ENCODE measurements around the gene MAP2. TPM values are rescaled to one million over a fixed set of nuclear protein-coding genes. Genes with fewer than 3 reads are reported as not detected.
A peak's percentile ranks its signal among the peaks of the same experiment; 100 is the strongest.

MAP2 gene
- total and polyA plus RNA-seq, 9 donors = 5.4 to 10.0 (median 7.5) TPM

GRCh38 chr2:209525834-209526281, 102.0 kb downstream of the MAP2 start:
- Histone ChIP-seq H3K36me3 (ENCODE audit: control insufficient read depth, insufficient read depth, low read length) (no peaks in the 10 kb centered on the region), H3K27me3 (ENCODE audit: control insufficient read depth, insufficient read depth, low read length) (no peaks in the 10 kb centered on the region), H3K4me3 (ENCODE audit: low read length) (no peak overlapping the region), H3K27ac (ENCODE audit: low read length) (peak overlapping the region; percentile 91), H3K9me3 (replicated peaks; ENCODE audit: control insufficient read depth, low read depth, low read length) (no peaks in the 10 kb centered on the region), H3K4me1 (ENCODE audit: control insufficient read depth, insufficient read depth, low read length) (peaks cover 2% of the 10 kb centered on the region)
- DNase-seq = peak; percentile 92

- Histone ChIP-seq H3K36me3 (ENCODE audit: control insufficient read depth, insufficient read depth, low read length) (no peaks in the 10 kb centered on the region), H3K27me3 (ENCODE audit: control insufficient read depth, insufficient read depth, low read length) (no peaks in the 10 kb centered on the region), H3K4me1 (ENCODE audit: control insufficient read depth, insufficient read depth, low read length) (peaks cover 2% of the 10 kb centered on the region), H3K9me3 (replicated peaks; ENCODE audit: control insufficient read depth, low read depth, low read length) (no peaks in the 10 kb centered on the region), H3K4me3 (ENCODE audit: low read length) (peak overlapping the region; percentile 4), H3K27ac (ENCODE audit: low read length) (peak overlapping the region; percentile 91)
- WGBS (ENCODE audit: insufficient coverage) = no CpG with 5 or more reads among the region's 1 CpG
- DNase-seq = peak; percentile 61
These were observed 102.7 kb downstream of the MAP2 start for GRCh38 chr2:209526561-209526960.

- Histone ChIP-seq H3K27me3 (ENCODE audit: control insufficient read depth, insufficient read depth, low read length) (no peaks in the 10 kb centered on the region), H3K4me1 (ENCODE audit: control insufficient read depth, insufficient read depth, low read length) (peaks cover 2% of the 10 kb centered on the region), H3K4me3 (ENCODE audit: low read length) (no peak overlapping the region), H3K9me3 (replicated peaks; ENCODE audit: control insufficient read depth, low read depth, low read length) (no peaks in the 10 kb centered on the region), H3K27ac (ENCODE audit: low read length) (no peak overlapping the region), H3K36me3 (ENCODE audit: control insufficient read depth, insufficient read depth, low read length) (no peaks in the 10 kb centered on the region)
- no peak for DNase-seq
- no CpG with 5 or more reads among the region's 3 CpGs for WGBS (ENCODE audit: insufficient coverage)
These were observed 105.7 kb downstream of the MAP2 start for GRCh38 chr2:209529579-209529978.

- no peaks in the 10 kb centered on the region for H3K9me3 ChIP-seq (replicated peaks; ENCODE audit: control insufficient read depth, low read depth, low read length)
- peak; percentile 49 for DNase-seq
- no peaks in the 10 kb centered on the region for H3K4me1 ChIP-seq (ENCODE audit: control insufficient read depth, insufficient read depth, low read length)
- H3K27ac ChIP-seq (ENCODE audit: low read length) = no peak overlapping the region
- no peak overlapping the region for H3K4me3 ChIP-seq (ENCODE audit: low read length)
- no peaks in the 10 kb centered on the region for H3K36me3 ChIP-seq (ENCODE audit: control insufficient read depth, insufficient read depth, low read length)
- no peaks in the 10 kb centered on the region for H3K27me3 ChIP-seq (ENCODE audit: control insufficient read depth, insufficient read depth, low read length)
- WGBS (ENCODE audit: insufficient coverage) = 75% methylated on average over 2 of the region's 2 CpGs
These were observed 108.5 kb downstream of the MAP2 start for GRCh38 chr2:209532321-209532720.

- H3K4me3 ChIP-seq (ENCODE audit: low read length) = no peak overlapping the region
- H3K9me3 ChIP-seq (replicated peaks; ENCODE audit: control insufficient read depth, low read depth, low read length) = no peaks in the 10 kb centered on the region
- WGBS (ENCODE audit: insufficient coverage) = 54% methylated on average over 2 of the region's 3 CpGs
- DNase-seq = peak; percentile 76
- no peaks in the 10 kb centered on the region for H3K4me1 ChIP-seq (ENCODE audit: control insufficient read depth, insufficient read depth, low read length)
- no peak overlapping the region for H3K27ac ChIP-seq (ENCODE audit: low read length)
- H3K27me3 ChIP-seq (ENCODE audit: control insufficient read depth, insufficient read depth, low read length) = no peaks in the 10 kb centered on the region
- no peaks in the 10 kb centered on the region for H3K36me3 ChIP-seq (ENCODE audit: control insufficient read depth, insufficient read depth, low read length)
These were observed 109.5 kb downstream of the MAP2 start for GRCh38 chr2:209533391-209533790.

- H3K9me3 ChIP-seq (replicated peaks; ENCODE audit: control insufficient read depth, low read depth, low read length) = no peaks in the 10 kb centered on the region
- H3K36me3 ChIP-seq (ENCODE audit: control insufficient read depth, insufficient read depth, low read length) = no peaks in the 10 kb centered on the region
- no peak overlapping the region for H3K4me3 ChIP-seq (ENCODE audit: low read length)
- H3K27me3 ChIP-seq (ENCODE audit: control insufficient read depth, insufficient read depth, low read length) = no peaks in the 10 kb centered on the region
- DNase-seq = no peak
- no CpG with 5 or more reads among the region's 2 CpGs for WGBS (ENCODE audit: insufficient coverage)
- H3K4me1 ChIP-seq (ENCODE audit: control insufficient read depth, insufficient read depth, low read length) = no peaks in the 10 kb centered on the region
- no peak overlapping the region for H3K27ac ChIP-seq (ENCODE audit: low read length)
These were observed 110.4 kb downstream of the MAP2 start for GRCh38 chr2:209534228-209534627.

- Histone ChIP-seq H3K4me3 (ENCODE audit: low read length) (no peak overlapping the region), H3K4me1 (ENCODE audit: control insufficient read depth, insufficient read depth, low read length) (no peaks in the 10 kb centered on the region), H3K27me3 (ENCODE audit: control insufficient read depth, insufficient read depth, low read length) (no peaks in the 10 kb centered on the region), H3K9me3 (replicated peaks; ENCODE audit: control insufficient read depth, low read depth, low read length) (no peaks in the 10 kb centered on the region), H3K27ac (ENCODE audit: low read length) (no peak overlapping the region), H3K36me3 (ENCODE audit: control insufficient read depth, insufficient read depth, low read length) (no peaks in the 10 kb centered on the region)
- WGBS (ENCODE audit: insufficient coverage) = no CpG with 5 or more reads among the region's 2 CpGs
- DNase-seq = no peak
These were observed 112.5 kb downstream of the MAP2 start for GRCh38 chr2:209536363-209536762.

GRCh38 chr2:209547726-209548125, 123.9 kb downstream of the MAP2 start:
- Histone ChIP-seq H3K36me3 (ENCODE audit: control insufficient read depth, insufficient read depth, low read length) (no peaks in the 10 kb centered on the region), H3K27ac (ENCODE audit: low read length) (no peak overlapping the region), H3K27me3 (ENCODE audit: control insufficient read depth, insufficient read depth, low read length) (no peaks in the 10 kb centered on the region), H3K4me3 (ENCODE audit: low read length) (no peak overlapping the region), H3K9me3 (replicated peaks; ENCODE audit: control insufficient read depth, low read depth, low read length) (no peaks in the 10 kb centered on the region), H3K4me1 (ENCODE audit: control insufficient read depth, insufficient read depth, low read length) (no peaks in the 10 kb centered on the region)
- WGBS (ENCODE audit: insufficient coverage) = no CpG with 5 or more reads among the region's 1 CpG
- DNase-seq = no peak

- no CpG with 5 or more reads among the region's 3 CpGs for WGBS (ENCODE audit: insufficient coverage)
- no peaks in the 10 kb centered on the region for H3K27me3 ChIP-seq (ENCODE audit: control insufficient read depth, insufficient read depth, low read length)
- H3K27ac ChIP-seq (ENCODE audit: low read length) = no peak overlapping the region
- no peak overlapping the region for H3K4me3 ChIP-seq (ENCODE audit: low read length)
- no peaks in the 10 kb centered on the region for H3K4me1 ChIP-seq (ENCODE audit: control insufficient read depth, insufficient read depth, low read length)
- H3K36me3 ChIP-seq (ENCODE audit: control insufficient read depth, insufficient read depth, low read length) = no peaks in the 10 kb centered on the region
- H3K9me3 ChIP-seq (replicated peaks; ENCODE audit: control insufficient read depth, low read depth, low read length) = no peaks in the 10 kb centered on the region
- DNase-seq = no peak
These were observed 125.7 kb downstream of the MAP2 start for GRCh38 chr2:209549589-209549988.

- 88% methylated on average over 1 of the region's 3 CpGs for WGBS (ENCODE audit: insufficient coverage)
These were observed 130.1 kb downstream of the MAP2 start for GRCh38 chr2:209553913-209554312.

GRCh38 chr2:209556354-209556961, 132.6 kb downstream of the MAP2 start:
- Histone ChIP-seq H3K4me3 (ENCODE audit: low read length) (no peak overlapping the region), H3K36me3 (ENCODE audit: control insufficient read depth, insufficient read depth, low read length) (no peaks in the 10 kb centered on the region), H3K4me1 (ENCODE audit: control insufficient read depth, insufficient read depth, low read length) (no peaks in the 10 kb centered on the region), H3K9me3 (replicated peaks; ENCODE audit: control insufficient read depth, low read depth, low read length) (no peaks in the 10 kb centered on the region), H3K27me3 (ENCODE audit: control insufficient read depth, insufficient read depth, low read length) (no peaks in the 10 kb centered on the region), H3K27ac (ENCODE audit: low read length) (no peak overlapping the region)
- peak; percentile 56 for DNase-seq
- no CpG with 5 or more reads among the region's 4 CpGs for WGBS (ENCODE audit: insufficient coverage)

More at GRCh38 chr2:209553913-209554312, 130.1 kb downstream of the MAP2 start:
- Histone ChIP-seq H3K4me1 (ENCODE audit: control insufficient read depth, insufficient read depth, low read length) (no peaks in the 10 kb centered on the region), H3K27me3 (ENCODE audit: control insufficient read depth, insufficient read depth, low read length) (no peaks in the 10 kb centered on the region), H3K9me3 (replicated peaks; ENCODE audit: control insufficient read depth, low read depth, low read length) (no peaks in the 10 kb centered on the region), H3K4me3 (ENCODE audit: low read length) (no peak overlapping the region), H3K27ac (ENCODE audit: low read length) (no peak overlapping the region), H3K36me3 (ENCODE audit: control insufficient read depth, insufficient read depth, low read length) (no peaks in the 10 kb centered on the region)
- DNase-seq = no peak

All from muscle of leg (tissue), 11 donors.